ENCODE measurements around the gene CCDC121. TPM values are rescaled to one million over a fixed set of nuclear protein-coding genes. Genes with fewer than 3 reads are reported as not detected.
A peak's percentile ranks its signal among the peaks of the same experiment; 100 is the strongest.

The CCDC121 gene
- total and polyA plus RNA-seq, 10 donors: 1.5 to 7.8 (median 3.6) TPM

DNA sequence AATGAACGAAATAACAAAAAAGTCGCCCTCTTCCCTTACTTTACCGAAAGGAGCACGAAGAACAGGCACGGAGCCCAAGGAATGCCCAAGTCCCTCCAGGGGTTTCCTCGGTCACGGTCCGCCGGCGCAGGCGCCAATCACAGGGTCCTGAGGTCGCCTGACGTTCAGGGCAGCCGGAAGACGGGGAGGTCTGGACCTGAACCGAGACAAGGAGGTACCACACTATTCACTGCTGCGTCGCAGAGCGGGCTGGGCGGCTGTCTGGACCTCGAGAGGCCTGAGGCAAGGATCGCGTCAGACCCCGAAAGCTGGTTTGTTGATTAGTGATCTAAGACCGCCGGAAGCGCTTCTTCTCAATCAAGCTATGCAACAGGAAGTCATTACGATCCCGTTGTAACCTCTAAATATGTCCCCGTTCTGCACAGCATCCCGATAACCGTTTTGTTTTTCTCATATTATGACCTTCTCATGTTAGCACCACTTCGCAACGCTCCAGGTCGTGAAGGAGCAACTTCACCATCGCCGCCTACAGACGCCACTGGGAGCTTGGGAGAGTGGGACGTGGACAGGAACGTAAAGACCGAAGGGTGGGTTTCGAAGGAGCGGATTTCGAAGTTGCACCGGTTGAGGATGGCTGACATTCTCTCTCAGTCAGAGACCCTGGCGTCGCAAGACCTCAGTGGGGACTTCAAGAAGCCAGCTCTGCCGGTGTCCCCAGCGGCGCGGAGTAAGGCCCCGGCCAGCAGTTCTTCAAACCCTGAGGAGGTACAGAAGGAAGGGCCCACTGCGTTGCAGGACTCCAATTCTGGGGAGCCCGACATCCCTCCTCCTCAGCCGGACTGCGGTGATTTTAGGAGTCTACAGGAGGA lies 34.7 kb upstream of the CCDC121 start, which contains the start of the genes SLC4A1AP and SUPT7L:
Gene SLC4A1AP, plus strand, starts transcription at position 605 of the 869 bp plus-strand sequence. Its CDS starts 26 bp downstream, at position 631.
Gene SUPT7L, minus strand, starts transcription at position 330 of the 869 bp plus-strand sequence. CDS start 1,422 bp downstream, outside the sequence.
- peaks cover 0 to 58% (median 47%) of the 10 kb centered on the region in 6 donors for H3K36me3 ChIP-seq
- intact Hi-C loops (cut with DNase I; ENCODE audit: low total_unique reads): no loop called here
- WGBS, 5 donors: 0 to 1% (median 0%) methylated on average over 40 to 56 of the region's 56 CpGs
- TF ChIP-seq, protein P1, sequence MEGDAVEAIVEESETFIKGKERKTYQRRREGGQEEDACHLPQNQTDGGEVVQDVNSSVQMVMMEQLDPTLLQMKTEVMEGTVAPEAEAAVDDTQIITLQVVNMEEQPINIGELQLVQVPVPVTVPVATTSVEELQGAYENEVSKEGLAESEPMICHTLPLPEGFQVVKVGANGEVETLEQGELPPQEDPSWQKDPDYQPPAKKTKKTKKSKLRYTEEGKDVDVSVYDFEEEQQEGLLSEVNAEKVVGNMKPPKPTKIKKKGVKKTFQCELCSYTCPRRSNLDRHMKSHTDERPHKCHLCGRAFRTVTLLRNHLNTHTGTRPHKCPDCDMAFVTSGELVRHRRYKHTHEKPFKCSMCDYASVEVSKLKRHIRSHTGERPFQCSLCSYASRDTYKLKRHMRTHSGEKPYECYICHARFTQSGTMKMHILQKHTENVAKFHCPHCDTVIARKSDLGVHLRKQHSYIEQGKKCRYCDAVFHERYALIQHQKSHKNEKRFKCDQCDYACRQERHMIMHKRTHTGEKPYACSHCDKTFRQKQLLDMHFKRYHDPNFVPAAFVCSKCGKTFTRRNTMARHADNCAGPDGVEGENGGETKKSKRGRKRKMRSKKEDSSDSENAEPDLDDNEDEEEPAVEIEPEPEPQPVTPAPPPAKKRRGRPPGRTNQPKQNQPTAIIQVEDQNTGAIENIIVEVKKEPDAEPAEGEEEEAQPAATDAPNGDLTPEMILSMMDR (IDR thresholded peaks at IDR 0.05 in 8 of 11, conservative IDR thresholded peaks at IDR 0.05 in 3 of 11): peak in 1 of 11 experiments; percentile 5
- TF ChIP-seq POLR2A (IDR thresholded peaks at IDR 0.05) (no peak), POLR2AphosphoS5 (IDR thresholded peaks at IDR 0.05) (peak; percentile 76 to 80 (median 79))
- H3K27ac ChIP-seq: peak within 1 kb of the TSS; percentile 77 to 96 (median 92)
- peak; percentile 91 for DNase-seq
- H3K27me3 ChIP-seq (replicated peaks in 1 of 7): no peaks in the 10 kb centered on the region
- H3K4me3 ChIP-seq: peak within 1 kb of the TSS; percentile 69 to 97 (median 92)
- H3K9me3 ChIP-seq: no peaks in the 10 kb centered on the region
- peaks cover 29 to 93% (median 54%) of the 10 kb centered on the region in 6 donors for H3K4me1 ChIP-seq

DNA sequence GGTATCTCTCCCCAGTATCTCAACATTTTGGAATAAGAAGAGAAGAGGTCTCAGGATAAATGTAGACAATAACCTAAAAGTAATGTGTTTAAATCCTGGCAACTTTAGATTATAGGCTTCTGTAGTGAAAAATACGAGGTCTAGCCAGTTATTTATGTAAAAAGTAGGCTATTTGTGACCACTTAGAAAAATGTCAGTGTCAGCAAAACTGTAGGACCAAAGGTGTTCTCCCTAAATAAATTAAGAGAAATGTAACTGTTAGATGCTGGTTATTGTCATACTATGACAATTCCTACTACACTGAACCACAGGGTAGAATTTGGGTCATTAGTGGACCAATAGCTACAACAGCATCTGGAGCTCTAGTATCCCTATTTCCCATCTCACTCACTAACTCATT lies 32.6 kb upstream of the CCDC121 start:
- intact Hi-C loops (cut with DNase I; ENCODE audit: low total_unique reads): no loop called here
- peaks cover 25 to 76% (median 49%) of the 10 kb centered on the region in 6 donors for H3K4me1 ChIP-seq
- H3K4me3 ChIP-seq: no peak overlapping the region
- no peak overlapping the region for H3K27ac ChIP-seq
- H3K36me3 ChIP-seq: peaks cover 4 to 58% (median 45%) of the 10 kb centered on the region in 6 donors
- WGBS, 5 donors: 86 to 97% (median 91%) methylated on average over 1 of the region's 1 CpG
- no peaks in the 10 kb centered on the region for H3K27me3 ChIP-seq (replicated peaks in 1 of 7)
- no peaks in the 10 kb centered on the region for H3K9me3 ChIP-seq
- no peak for DNase-seq
- TF ChIP-seq POLR2AphosphoS5 (IDR thresholded peaks at IDR 0.05) (no peak), POLR2A (IDR thresholded peaks at IDR 0.05) (no peak)
- TF ChIP-seq, protein P1 (IDR thresholded peaks at IDR 0.05 in 8 of 11, conservative IDR thresholded peaks at IDR 0.05 in 3 of 11): no peak

DNA sequence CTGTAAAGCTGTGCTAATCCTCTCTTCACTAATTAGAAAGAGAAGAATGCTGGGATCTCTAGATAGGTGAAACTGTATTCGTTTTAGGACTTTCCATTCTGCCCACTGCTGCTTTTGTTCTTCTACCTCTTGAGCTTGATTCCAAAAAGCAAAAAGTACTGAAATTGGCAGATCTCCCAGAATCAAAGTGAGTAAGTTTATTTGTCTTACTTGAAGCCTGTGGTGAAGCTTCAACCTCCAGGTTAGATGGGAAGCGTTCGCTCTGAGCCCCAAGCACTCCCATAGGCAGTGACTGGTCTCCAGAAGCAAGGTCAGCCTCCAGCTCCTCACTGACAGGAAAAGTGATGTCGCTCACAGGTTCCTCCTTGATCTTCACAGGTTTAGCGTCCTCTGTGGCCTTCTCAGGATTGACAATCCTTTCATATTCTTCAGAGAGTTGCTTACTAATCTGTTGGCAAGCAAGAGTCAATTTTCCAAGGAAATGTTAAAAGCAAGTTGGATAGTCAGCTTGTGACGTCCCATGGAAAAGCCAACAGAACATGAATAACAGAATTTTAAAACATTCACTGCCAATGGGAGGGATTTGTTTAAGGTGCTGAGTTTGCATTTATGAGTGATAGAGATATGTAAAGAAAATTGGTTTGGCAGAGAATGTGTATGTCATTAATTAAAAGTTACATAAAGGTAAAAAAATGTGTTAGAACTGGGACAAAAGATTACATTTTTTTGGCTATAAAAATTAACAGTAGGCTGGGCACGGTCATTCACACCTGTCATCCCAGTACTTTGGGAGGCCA lies 26.5 kb upstream of the CCDC121 start:
- intact Hi-C loops (cut with DNase I; ENCODE audit: low total_unique reads): no loop called here
- TF ChIP-seq POLR2AphosphoS5 (IDR thresholded peaks at IDR 0.05) (no peak), POLR2A (IDR thresholded peaks at IDR 0.05) (no peak)
- TF ChIP-seq, protein P1 (IDR thresholded peaks at IDR 0.05 in 8 of 11, conservative IDR thresholded peaks at IDR 0.05 in 3 of 11): no peak
- no peak for DNase-seq

More for the DNA sequence above, 26.5 kb upstream of the CCDC121 start:
- H3K9me3 ChIP-seq: no peaks in the 10 kb centered on the region
- H3K36me3 ChIP-seq: peaks cover 13 to 100% (median 87%) of the 10 kb centered on the region in 6 donors
- H3K27me3 ChIP-seq (replicated peaks in 1 of 7): no peaks in the 10 kb centered on the region
- H3K4me1 ChIP-seq: peaks cover 0 to 25% (median 14%) of the 10 kb centered on the region in 6 donors
- H3K27ac ChIP-seq: no peak overlapping the region
- 89 to 94% (median 93%) methylated on average over 7 of the region's 7 CpGs for WGBS, 5 donors
- no peak overlapping the region for H3K4me3 ChIP-seq

All from spleen (tissue), 11 donors.